Parathyroid adenoma (tissue), 2 donors: Measurements from ENCODE around the gene CHCHD3.

ENCODE experiments used
- H2AFZ ChIP-seq: fragments of 300-600 bp; sonication (generic); one replicate; pipeline ENCODE4 v1.7.0; 2017; ENCODE audit warnings: antibody characterized with exemption, mild to moderate bottlenecking
- H3K27ac ChIP-seq: fragments of 300-600 bp; sonication (generic); one replicate; pipeline ENCODE4 v1.7.0; 2017
- H3K27me3 ChIP-seq: fragments of 300-600 bp; sonication (generic); one replicate; pipeline ENCODE4 v1.7.0; 2017; ENCODE audit warnings: low read length; ENCODE audit not compliant: control insufficient read depth, insufficient read depth
- H3K36me3 ChIP-seq: fragments of 300-600 bp; sonication (generic); one replicate; pipeline ENCODE4 v1.7.0; 2017; ENCODE audit warnings: low read length; ENCODE audit not compliant: control insufficient read depth, insufficient read depth
- H3K4me1 ChIP-seq: fragments of 300-600 bp; sonication (generic); one replicate; pipeline ENCODE4 v1.7.0; 2017; ENCODE audit warnings: control low read depth
- H3K4me2 ChIP-seq: fragments of 300-600 bp; sonication (generic); one replicate; pipeline ENCODE4 v1.7.0; 2017; ENCODE audit warnings: low read length
- H3K4me3 ChIP-seq: fragments of 300-600 bp; sonication (generic); one replicate; pipeline ENCODE4 v1.7.0; 2017; ENCODE audit warnings: low read depth, low read length
- H3K79me2 ChIP-seq: fragments of 300-600 bp; sonication (generic); one replicate; pipeline ENCODE4 v1.7.0; 2017; ENCODE audit warnings: control low read depth
- H3K9ac ChIP-seq: fragments of 300-600 bp; sonication (generic); one replicate; pipeline ENCODE4 v1.7.0; 2017; ENCODE audit warnings: mild to moderate bottlenecking
- H3K9me3 ChIP-seq: fragments of 300-600 bp; sonication (generic); one replicate; pipeline ENCODE4 v1.7.0; 2017; ENCODE audit warnings: low read length; ENCODE audit not compliant: control insufficient read depth
- TF ChIP-seq, protein P1 (sequence below): fragments of 300-600 bp; sonication (generic); IDR thresholded peaks from one replicate; pipeline ENCODE4 v1.7.0; 2017; ENCODE audit warnings: antibody characterized with exemption, mild to moderate bottlenecking
- donor health status: primary hyperparathyroidism.

CHCHD3 gene

GRCh38 chr7:133114519-133114918 lies 32.6 kb upstream of the CHCHD3 start:
- H3K4me1 ChIP-seq = no peaks in the 10 kb centered on the region
- no peaks in the 10 kb centered on the region for H3K79me2 ChIP-seq
- H3K4me3 ChIP-seq = no peak overlapping the region
- H3K27ac ChIP-seq = no peak overlapping the region
- no peaks in the 10 kb centered on the region for H3K27me3 ChIP-seq
- no peak overlapping the region for H3K4me2 ChIP-seq
- TF ChIP-seq, protein P1, sequence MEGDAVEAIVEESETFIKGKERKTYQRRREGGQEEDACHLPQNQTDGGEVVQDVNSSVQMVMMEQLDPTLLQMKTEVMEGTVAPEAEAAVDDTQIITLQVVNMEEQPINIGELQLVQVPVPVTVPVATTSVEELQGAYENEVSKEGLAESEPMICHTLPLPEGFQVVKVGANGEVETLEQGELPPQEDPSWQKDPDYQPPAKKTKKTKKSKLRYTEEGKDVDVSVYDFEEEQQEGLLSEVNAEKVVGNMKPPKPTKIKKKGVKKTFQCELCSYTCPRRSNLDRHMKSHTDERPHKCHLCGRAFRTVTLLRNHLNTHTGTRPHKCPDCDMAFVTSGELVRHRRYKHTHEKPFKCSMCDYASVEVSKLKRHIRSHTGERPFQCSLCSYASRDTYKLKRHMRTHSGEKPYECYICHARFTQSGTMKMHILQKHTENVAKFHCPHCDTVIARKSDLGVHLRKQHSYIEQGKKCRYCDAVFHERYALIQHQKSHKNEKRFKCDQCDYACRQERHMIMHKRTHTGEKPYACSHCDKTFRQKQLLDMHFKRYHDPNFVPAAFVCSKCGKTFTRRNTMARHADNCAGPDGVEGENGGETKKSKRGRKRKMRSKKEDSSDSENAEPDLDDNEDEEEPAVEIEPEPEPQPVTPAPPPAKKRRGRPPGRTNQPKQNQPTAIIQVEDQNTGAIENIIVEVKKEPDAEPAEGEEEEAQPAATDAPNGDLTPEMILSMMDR = no peak
- H3K9me3 ChIP-seq = no peaks in the 10 kb centered on the region
- no peak overlapping the region for H2AFZ ChIP-seq
- H3K36me3 ChIP-seq = no peaks in the 10 kb centered on the region
- H3K9ac ChIP-seq = no peak overlapping the region

DNA sequence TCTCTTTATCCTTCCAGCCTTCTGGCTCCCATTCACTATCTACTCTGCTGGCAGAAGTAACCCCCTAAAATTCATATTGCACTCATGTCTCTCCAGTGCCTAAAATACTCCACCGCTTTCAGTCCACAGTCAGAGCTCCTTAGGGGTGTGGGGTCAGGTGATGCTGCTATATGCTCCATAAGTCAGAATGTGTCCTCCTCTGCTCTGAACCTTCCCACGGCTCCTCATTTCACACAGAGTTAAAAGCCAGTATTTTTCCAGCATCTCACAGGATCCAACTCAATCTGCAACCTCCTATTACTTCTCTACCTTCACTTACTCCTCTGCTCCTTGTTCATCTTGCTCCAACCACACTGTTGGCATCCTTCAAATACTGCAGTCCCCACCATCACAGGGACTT lies 31.1 kb upstream of the CHCHD3 start:
- Histone ChIP-seq H3K36me3 (no peaks in the 10 kb centered on the region), H3K4me2 (no peak overlapping the region), H2AFZ (no peak overlapping the region), H3K9me3 (no peaks in the 10 kb centered on the region), H3K27me3 (no peaks in the 10 kb centered on the region), H3K79me2 (no peaks in the 10 kb centered on the region), H3K4me1 (no peaks in the 10 kb centered on the region), H3K4me3 (no peak overlapping the region), H3K27ac (no peak overlapping the region), H3K9ac (no peak overlapping the region)
- TF ChIP-seq, protein P1 = no peak

- Histone ChIP-seq H3K27ac (no peak overlapping the region), H3K36me3 (no peaks in the 10 kb centered on the region), H3K27me3 (no peaks in the 10 kb centered on the region), H3K4me1 (no peaks in the 10 kb centered on the region), H3K9ac (no peak overlapping the region), H3K79me2 (no peaks in the 10 kb centered on the region), H3K4me3 (no peak overlapping the region), H3K9me3 (no peaks in the 10 kb centered on the region), H2AFZ (no peak overlapping the region), H3K4me2 (no peak overlapping the region)
- TF ChIP-seq, protein P1 = no peak
Observed at GRCh38 chr7:133112335-133112734, 30.4 kb upstream of the CHCHD3 start.

DNA sequence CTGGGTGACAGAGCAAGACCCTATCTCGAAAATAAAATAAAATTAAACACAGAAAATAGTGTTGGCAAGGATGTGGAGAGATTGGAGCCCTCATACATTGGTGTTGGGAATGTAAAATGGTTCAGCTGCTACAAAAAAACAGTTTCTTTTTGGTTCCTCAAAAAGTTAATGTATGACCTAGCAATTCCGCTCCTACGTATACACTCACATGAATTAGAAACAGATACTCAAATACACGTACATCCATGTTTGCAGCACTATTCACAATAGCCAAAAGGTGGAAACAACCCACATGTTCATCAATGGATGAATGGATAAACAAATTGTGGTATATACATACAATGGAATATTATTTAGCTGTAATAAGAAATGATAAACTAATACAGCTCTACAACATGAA lies 28.4 kb upstream of the CHCHD3 start:
- no peaks in the 10 kb centered on the region for H3K79me2 ChIP-seq
- H3K4me2 ChIP-seq = no peak overlapping the region
- no peak overlapping the region for H3K27ac ChIP-seq
- no peaks in the 10 kb centered on the region for H3K4me1 ChIP-seq
- H2AFZ ChIP-seq = no peak overlapping the region
- H3K27me3 ChIP-seq = no peaks in the 10 kb centered on the region
- H3K9me3 ChIP-seq = no peaks in the 10 kb centered on the region
- H3K36me3 ChIP-seq = no peaks in the 10 kb centered on the region
- H3K4me3 ChIP-seq = no peak overlapping the region
- TF ChIP-seq, protein P1 = no peak
- H3K9ac ChIP-seq = no peak overlapping the region

DNA sequence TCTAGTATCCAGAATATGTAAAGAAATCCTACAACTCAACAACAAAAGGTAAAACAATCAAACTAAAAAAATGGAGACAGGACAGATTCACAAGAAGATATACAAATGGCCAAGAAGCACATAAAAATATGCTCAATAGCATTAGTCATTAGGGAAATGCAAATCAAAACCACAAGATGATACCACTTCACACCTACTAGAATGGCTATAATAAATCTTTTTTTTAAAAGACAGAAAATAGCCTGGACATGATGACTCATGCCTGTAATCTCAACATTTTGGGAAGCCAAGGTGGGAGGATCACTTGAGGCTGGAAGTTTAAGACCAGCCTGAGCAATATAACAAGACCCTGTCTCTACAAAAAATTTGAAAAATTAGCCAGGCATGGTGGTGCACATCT lies 27.9 kb upstream of the CHCHD3 start:
- Histone ChIP-seq H3K79me2 (no peaks in the 10 kb centered on the region), H3K9ac (no peak overlapping the region), H3K9me3 (no peaks in the 10 kb centered on the region), H3K4me1 (no peaks in the 10 kb centered on the region), H2AFZ (no peak overlapping the region), H3K36me3 (no peaks in the 10 kb centered on the region), H3K27ac (no peak overlapping the region), H3K27me3 (no peaks in the 10 kb centered on the region), H3K4me2 (no peak overlapping the region), H3K4me3 (no peak overlapping the region)
- TF ChIP-seq, protein P1 = no peak
